Measurements from ENCODE around the gene NBPF3. TPM values are rescaled to one million over a fixed set of nuclear protein-coding genes. Genes with fewer than 3 reads are reported as not detected.
"Not testable (repeated sequence)": the region's sequence is repeated elsewhere in the genome, so short reads cannot be mapped to it uniquely, and the experiment has no call there.

NBPF3 gene
- total RNA-seq, 2 experiments from 2014 or later, result 8.2 to 8.5 TPM

GRCh38 chr1:21435646-21436487 is 4.1 kb upstream of the NBPF3 start:
- Histone ChIP-seq H3K4me1 (ENCODE audit: insufficient read depth, low read length) (peaks cover 14% of the 10 kb centered on the region), H3K4me3 (ENCODE audit: low read length) (no peak overlapping the region), H3K9me3 (ENCODE audit: control insufficient read depth in 1 of 2, insufficient read depth in 1 of 2, low read length in 2 of 2) (no peaks in the 10 kb centered on the region), H3K27ac (ENCODE audit: low read depth in 1 of 2, low read length in 2 of 2) (no peak overlapping the region), H3K36me3 (ENCODE audit: insufficient read depth, low read length) (no peaks in the 10 kb centered on the region), H3K27me3 (ENCODE audit: control insufficient read depth in 1 of 2, insufficient read depth in 2 of 2, low read length in 2 of 2) (peaks cover 0 to 13% of the 10 kb centered on the region in 2 experiments)
- CTCF ChIA-PET, result no interaction called here
- Mint-ChIP-seq H3K4me1 (ENCODE audit: low read depth) (peaks cover 17% of the 10 kb centered on the region), H3K9me3 (no peaks in the 10 kb centered on the region), H3K36me3 (ENCODE audit: low read depth) (peaks cover 9% of the 10 kb centered on the region), H3K27me3 (peaks cover 4% of the 10 kb centered on the region), H3K27ac (no peak overlapping the region), H3K4me3 (peak overlapping the region; percentile 63)
- ATAC-seq (ENCODE audit: poor library complexity) (no peak), DNase-seq (no peak)
- POLR2A ChIA-PET, result no interaction called here
- intact Hi-C loops (cut with DNase I, micrococcal nuclease), result loop anchor here in 1 of 2 experiments (5.0 kb wide), 1 partner anchor 89 kb away; no protein-coding TSS in a partner anchor
- TF ChIP-seq, protein P1, sequence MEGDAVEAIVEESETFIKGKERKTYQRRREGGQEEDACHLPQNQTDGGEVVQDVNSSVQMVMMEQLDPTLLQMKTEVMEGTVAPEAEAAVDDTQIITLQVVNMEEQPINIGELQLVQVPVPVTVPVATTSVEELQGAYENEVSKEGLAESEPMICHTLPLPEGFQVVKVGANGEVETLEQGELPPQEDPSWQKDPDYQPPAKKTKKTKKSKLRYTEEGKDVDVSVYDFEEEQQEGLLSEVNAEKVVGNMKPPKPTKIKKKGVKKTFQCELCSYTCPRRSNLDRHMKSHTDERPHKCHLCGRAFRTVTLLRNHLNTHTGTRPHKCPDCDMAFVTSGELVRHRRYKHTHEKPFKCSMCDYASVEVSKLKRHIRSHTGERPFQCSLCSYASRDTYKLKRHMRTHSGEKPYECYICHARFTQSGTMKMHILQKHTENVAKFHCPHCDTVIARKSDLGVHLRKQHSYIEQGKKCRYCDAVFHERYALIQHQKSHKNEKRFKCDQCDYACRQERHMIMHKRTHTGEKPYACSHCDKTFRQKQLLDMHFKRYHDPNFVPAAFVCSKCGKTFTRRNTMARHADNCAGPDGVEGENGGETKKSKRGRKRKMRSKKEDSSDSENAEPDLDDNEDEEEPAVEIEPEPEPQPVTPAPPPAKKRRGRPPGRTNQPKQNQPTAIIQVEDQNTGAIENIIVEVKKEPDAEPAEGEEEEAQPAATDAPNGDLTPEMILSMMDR (IDR thresholded peaks at IDR 0.05), result no peak

DNA sequence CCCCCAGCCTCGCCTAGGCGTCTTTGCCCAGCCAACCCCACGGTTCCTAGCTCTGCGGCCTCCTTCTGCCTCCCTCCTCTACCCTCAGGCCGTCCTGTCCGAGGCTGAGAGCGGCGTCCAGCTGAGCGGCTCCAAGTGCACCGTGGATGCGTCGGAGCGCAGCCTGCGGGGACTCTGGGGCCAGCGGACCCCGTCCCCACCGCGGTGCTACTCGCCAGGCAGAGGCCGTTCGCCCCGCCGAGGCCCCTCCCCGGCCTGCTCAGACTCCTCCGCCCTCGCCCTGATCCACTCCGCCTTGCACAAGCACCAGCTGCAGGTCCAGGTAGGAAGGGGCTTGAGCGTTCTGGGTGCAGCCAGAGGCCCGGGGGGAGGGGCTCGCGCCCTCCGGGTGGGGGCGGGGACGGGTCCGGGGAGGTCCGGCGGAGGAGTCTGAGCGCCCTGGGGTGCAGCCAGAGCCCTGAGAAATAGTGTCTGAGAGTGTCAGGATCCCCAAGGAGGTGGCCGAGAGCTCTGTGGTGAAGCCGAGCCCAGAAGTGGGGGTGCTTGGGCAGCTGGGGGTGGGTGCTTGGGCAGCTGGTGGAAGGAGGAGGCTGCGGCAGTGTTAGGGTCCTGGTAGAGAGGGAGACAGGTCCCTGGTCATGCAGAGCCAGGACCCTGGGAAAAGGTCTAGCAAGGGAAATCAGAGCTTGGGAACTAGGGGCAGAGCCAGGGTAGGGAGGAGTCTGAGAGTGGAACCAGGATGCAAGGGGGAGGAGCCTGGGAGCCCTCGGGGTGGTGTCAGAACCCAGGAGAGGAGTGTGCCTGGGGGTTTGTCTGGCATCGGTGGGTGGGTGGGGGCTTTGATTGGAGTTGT is 3.2 kb upstream of the NBPF3 start:
- no peak overlapping the region for H3K27ac ChIP-seq (ENCODE audit: low read depth in 1 of 2, low read length in 2 of 2)
- peaks cover 19% of the 10 kb centered on the region for H3K4me1 ChIP-seq (ENCODE audit: insufficient read depth, low read length)
- Mint-ChIP-seq H3K4me1 (ENCODE audit: low read depth) (peaks cover 21% of the 10 kb centered on the region), H3K36me3 (ENCODE audit: low read depth) (peaks cover 11% of the 10 kb centered on the region), H3K27ac (no peak overlapping the region), H3K4me3 (peak overlapping the region; percentile 84), H3K9me3 (no peaks in the 10 kb centered on the region), H3K27me3 (peaks cover 4% of the 10 kb centered on the region)
- TF ChIP-seq, protein P1 (IDR thresholded peaks at IDR 0.05), result no peak
- ChIA-PET POLR2A (no interaction called here), CTCF (no interaction called here)
- ATAC-seq (ENCODE audit: poor library complexity) (no peak), DNase-seq (no peak)
- H3K4me3 ChIP-seq (ENCODE audit: low read length), result no peak overlapping the region
- no peaks in the 10 kb centered on the region for H3K9me3 ChIP-seq (ENCODE audit: control insufficient read depth in 1 of 2, insufficient read depth in 1 of 2, low read length in 2 of 2)
- peaks cover 0 to 13% of the 10 kb centered on the region in 2 experiments for H3K27me3 ChIP-seq (ENCODE audit: control insufficient read depth in 1 of 2, insufficient read depth in 2 of 2, low read length in 2 of 2)
- H3K36me3 ChIP-seq (ENCODE audit: insufficient read depth, low read length), result no peaks in the 10 kb centered on the region
- intact Hi-C loops (cut with DNase I, micrococcal nuclease), result loop anchor here in 1 of 2 experiments (5.0 kb wide), 1 partner anchor 89 kb away; no protein-coding TSS in a partner anchor

DNA sequence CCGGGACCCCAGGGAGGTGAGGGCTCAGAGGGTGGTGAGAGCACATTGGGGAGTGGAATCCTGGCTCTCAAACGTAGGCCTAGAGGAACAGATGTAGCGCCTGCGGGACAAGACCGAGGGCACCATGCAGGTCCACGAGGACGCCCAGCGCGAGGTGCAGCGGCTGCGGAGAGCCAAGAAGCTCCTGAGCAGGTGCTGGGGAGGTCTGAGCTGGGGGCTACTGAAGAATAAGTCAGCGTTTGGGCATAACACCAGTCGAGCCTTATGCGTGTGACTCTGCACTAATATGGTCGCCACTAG is 2.6 kb upstream of the NBPF3 start:
- TF ChIP-seq, protein P1 (IDR thresholded peaks at IDR 0.05), result no peak
- POLR2A ChIA-PET, result no interaction called here
- Mint-ChIP-seq H3K27ac (no peak overlapping the region), H3K4me3 (peak overlapping the region; percentile 84), H3K9me3 (no peaks in the 10 kb centered on the region), H3K27me3 (peaks cover 4% of the 10 kb centered on the region), H3K36me3 (ENCODE audit: low read depth) (peaks cover 11% of the 10 kb centered on the region), H3K4me1 (ENCODE audit: low read depth) (peaks cover 21% of the 10 kb centered on the region)
- CTCF ChIA-PET, result no interaction called here
- DNase-seq (no peak), ATAC-seq (ENCODE audit: poor library complexity) (no peak)
- Histone ChIP-seq H3K4me3 (ENCODE audit: low read length) (no peak overlapping the region), H3K27ac (ENCODE audit: low read depth in 1 of 2, low read length in 2 of 2) (no peak overlapping the region), H3K27me3 (ENCODE audit: control insufficient read depth in 1 of 2, insufficient read depth in 2 of 2, low read length in 2 of 2) (peaks cover 0 to 13% of the 10 kb centered on the region in 2 experiments), H3K4me1 (ENCODE audit: insufficient read depth, low read length) (peaks cover 19% of the 10 kb centered on the region), H3K9me3 (ENCODE audit: control insufficient read depth in 1 of 2, insufficient read depth in 1 of 2, low read length in 2 of 2) (no peaks in the 10 kb centered on the region), H3K36me3 (ENCODE audit: insufficient read depth, low read length) (no peaks in the 10 kb centered on the region)
- intact Hi-C loops (cut with DNase I, micrococcal nuclease), result loop anchor here in 1 of 2 experiments (5.0 kb wide), 1 partner anchor 90 kb away; no protein-coding TSS in a partner anchor

GRCh38 chr1:21438646-21439312 is 1.2 kb upstream of the NBPF3 start:
- peaks cover 21% of the 10 kb centered on the region for H3K4me1 Mint-ChIP-seq (ENCODE audit: low read depth)
- ATAC-seq (ENCODE audit: poor library complexity); H3K4me3 ChIP-seq (ENCODE audit: low read length); DNase-seq; H3K9me3 Mint-ChIP-seq; H3K9me3 ChIP-seq (ENCODE audit: control insufficient read depth in 1 of 2, insufficient read depth in 1 of 2, low read length in 2 of 2); CTCF ChIA-PET; H3K27ac ChIP-seq (ENCODE audit: low read depth in 1 of 2, low read length in 2 of 2); H3K27me3 Mint-ChIP-seq; POLR2A ChIA-PET; H3K36me3 ChIP-seq (ENCODE audit: insufficient read depth, low read length): not testable (repeated sequence)
- peaks cover 11% of the 10 kb centered on the region for H3K36me3 Mint-ChIP-seq (ENCODE audit: low read depth)
- H3K4me1 ChIP-seq (ENCODE audit: insufficient read depth, low read length), result peaks cover 19% of the 10 kb centered on the region
- H3K27me3 ChIP-seq (ENCODE audit: control insufficient read depth in 1 of 2, insufficient read depth in 2 of 2, low read length in 2 of 2), result peaks cover 0 to 13% of the 10 kb centered on the region in 2 experiments
- H3K27ac Mint-ChIP-seq, result peak overlapping the region; percentile 95
- intact Hi-C loops (cut with DNase I, micrococcal nuclease), result loop anchor here in 1 of 2 experiments (5.0 kb wide), 1 partner anchor 91 kb away; no protein-coding TSS in a partner anchor
- H3K4me3 Mint-ChIP-seq, result peak overlapping the region; percentile 97

Data from CD4-positive, alpha-beta T cell (primary cell).